Type B pancreatic cell (in vitro differentiated cells): Measurements from ENCODE around the gene RBCK1. TPM values are rescaled to one million over a fixed set of nuclear protein-coding genes. Genes with fewer than 3 reads are reported as not detected.
"Not testable (repeated sequence)": the region's sequence is repeated elsewhere in the genome, so short reads cannot be mapped to it uniquely, and the experiment has no call there.

Source experiments
- DNase-seq: peaks from one replicate; pipeline ENCODE4 v3.0.0; 2021; ENCODE audit warnings: mixed read lengths; ENCODE audit not compliant: unreplicated experiment; ENCODE audit errors: extremely low spot score
- H3K27ac Mint-ChIP-seq: 2 replicates; pipeline ENCODE4 v1.8.0; 2021; ENCODE audit warnings: mild to moderate bottlenecking, mixed read lengths
- H3K27me3 Mint-ChIP-seq: 2 replicates; pipeline ENCODE4 v1.8.0; 2021; ENCODE audit warnings: mixed read lengths
- H3K36me3 Mint-ChIP-seq: 2 replicates; pipeline ENCODE4 v1.8.0; 2021; ENCODE audit warnings: mixed read lengths
- H3K4me1 Mint-ChIP-seq: one replicate; pipeline ENCODE4 v1.8.0; 2021; ENCODE audit warnings: mixed read lengths; ENCODE audit not compliant: unreplicated experiment
- H3K4me3 Mint-ChIP-seq: 2 replicates; pipeline ENCODE4 v1.8.0; 2021; ENCODE audit warnings: mild to moderate bottlenecking, mixed read lengths
- H3K9me3 Mint-ChIP-seq: 2 replicates; pipeline ENCODE4 v1.8.0; 2021; ENCODE audit warnings: mixed read lengths
- CTCF ChIP-seq: fragments of 200-600 bp; sonication (generic); conservative IDR thresholded peaks from 2 replicates; pipeline ENCODE4 v1.5.0; 2021; ENCODE audit warnings: antibody characterized with exemption, mild to moderate bottlenecking
- total RNA-seq: library from RNA; stranded (reverse); gene quantifications from 2 replicates; pipeline ENCODE4 v1.2.1, GENCODE V29; 2021; ENCODE audit warnings: low replicate concordance

RBCK1 gene
- total RNA-seq, 1 donor from 2014 or later = 84.9 TPM

- peak overlapping the region; percentile 29 for H3K27ac Mint-ChIP-seq
- DNase-seq = no peak
- no peak for TF ChIP-seq CTCF
- no peaks in the 10 kb centered on the region for H3K27me3 Mint-ChIP-seq
- H3K4me3 Mint-ChIP-seq = no peak overlapping the region
- peaks cover 26% of the 10 kb centered on the region for H3K36me3 Mint-ChIP-seq
- no peaks in the 10 kb centered on the region for H3K9me3 Mint-ChIP-seq
- H3K4me1 Mint-ChIP-seq = peaks cover 16% of the 10 kb centered on the region
Measured at GRCh38 chr20:444862-445426, 36.8 kb downstream of the RBCK1 start.

GRCh38 chr20:445514-446336 lies 37.6 kb downstream of the RBCK1 start:
- no peaks in the 10 kb centered on the region for H3K9me3 Mint-ChIP-seq
- DNase-seq = no peak
- no peak for TF ChIP-seq CTCF
- H3K27me3 Mint-ChIP-seq = no peaks in the 10 kb centered on the region
- H3K4me1 Mint-ChIP-seq = peaks cover 19% of the 10 kb centered on the region
- H3K4me3 Mint-ChIP-seq = no peak overlapping the region
- H3K36me3 Mint-ChIP-seq = peaks cover 24% of the 10 kb centered on the region
- peak overlapping the region; percentile 29 for H3K27ac Mint-ChIP-seq

- not testable (repeated sequence) for H3K4me3 Mint-ChIP-seq, DNase-seq, H3K27ac Mint-ChIP-seq, H3K9me3 Mint-ChIP-seq, H3K27me3 Mint-ChIP-seq
- H3K4me1 Mint-ChIP-seq = peaks cover 14% of the 10 kb centered on the region
- H3K36me3 Mint-ChIP-seq = peaks cover 10% of the 10 kb centered on the region
Measured at GRCh38 chr20:452021-452420, 43.9 kb downstream of the RBCK1 start.

GRCh38 chr20:454951-455350 lies 46.9 kb downstream of the RBCK1 start:
- no peak overlapping the region for H3K4me3 Mint-ChIP-seq
- H3K27ac Mint-ChIP-seq = peak overlapping the region; percentile 46
- no peaks in the 10 kb centered on the region for H3K36me3 Mint-ChIP-seq
- no peaks in the 10 kb centered on the region for H3K9me3 Mint-ChIP-seq
- DNase-seq = no peak
- peaks cover 24% of the 10 kb centered on the region for H3K4me1 Mint-ChIP-seq
- no peak for TF ChIP-seq CTCF
- H3K27me3 Mint-ChIP-seq = no peaks in the 10 kb centered on the region

- DNase-seq = no peak
- no peak for TF ChIP-seq CTCF
- Mint-ChIP-seq H3K36me3 (no peaks in the 10 kb centered on the region), H3K4me3 (no peak overlapping the region), H3K9me3 (no peaks in the 10 kb centered on the region), H3K27me3 (no peaks in the 10 kb centered on the region), H3K27ac (no peak overlapping the region), H3K4me1 (peaks cover 33% of the 10 kb centered on the region)
Measured at GRCh38 chr20:458776-459175, 50.7 kb downstream of the RBCK1 start.

GRCh38 chr20:460180-460579 lies 52.1 kb downstream of the RBCK1 start:
- no peak for TF ChIP-seq CTCF

More at GRCh38 chr20:460180-460579, 52.1 kb downstream of the RBCK1 start:
- no peaks in the 10 kb centered on the region for H3K9me3 Mint-ChIP-seq
- H3K4me3 Mint-ChIP-seq = peak overlapping the region; percentile 70
- H3K27ac Mint-ChIP-seq = peak overlapping the region; percentile 35
- H3K4me1 Mint-ChIP-seq = peaks cover 33% of the 10 kb centered on the region
- no peak for DNase-seq
- H3K27me3 Mint-ChIP-seq = peaks cover 6% of the 10 kb centered on the region
- no peaks in the 10 kb centered on the region for H3K36me3 Mint-ChIP-seq
